ENCODE measurements around the gene RASGRF2.

DNA sequence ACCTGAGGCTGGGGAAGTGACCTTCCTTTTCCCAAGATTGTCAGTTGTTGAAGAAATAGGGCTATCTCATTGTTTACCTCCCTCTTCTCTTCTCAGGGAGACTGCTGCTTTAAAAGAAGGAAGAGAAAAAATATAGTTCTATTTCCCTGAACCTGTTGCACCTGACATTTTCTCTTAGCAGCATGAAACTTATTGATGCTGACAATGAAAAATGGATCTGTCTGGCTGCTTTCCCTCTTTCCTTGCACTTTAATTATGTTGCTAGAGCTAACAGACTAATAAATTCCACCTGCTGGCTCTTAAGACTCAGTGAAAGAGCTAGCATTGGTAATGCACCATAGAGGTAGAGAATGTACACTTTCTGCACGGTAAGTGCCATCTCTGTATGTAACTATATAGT, 266.8 kb downstream of the RASGRF2 start:
- TF ChIP-seq NFATC3 (CRISPR knock-in tag; IDR thresholded peaks at IDR 0.05) (no peak), ZNF768 (CRISPR knock-in tag; IDR thresholded peaks at IDR 0.05) (no peak), FOXK1 (CRISPR knock-in tag; IDR thresholded peaks at IDR 0.05; ENCODE audit: borderline replicate concordance, low read depth) (no peak), YY1 (IDR thresholded peaks at IDR 0.05; ENCODE audit: insufficient read depth, insufficient replicate concordance, low read depth, low read length) (no peak), ZMAT3 (CRISPR knock-in tag; conservative IDR thresholded peaks at IDR 0.05) (no peak), MBNL3 (CRISPR knock-in tag; conservative IDR thresholded peaks at IDR 0.05) (no peak), PRDM15 (CRISPR knock-in tag; IDR thresholded peaks at IDR 0.05) (no peak), SNAPC5 (CRISPR knock-in tag; IDR thresholded peaks at IDR 0.05; ENCODE audit: borderline replicate concordance) (no peak), ZNF777 (CRISPR knock-in tag; IDR thresholded peaks at IDR 0.05) (no peak), KDM5B (CRISPR knock-in tag; IDR thresholded peaks at IDR 0.05; ENCODE audit: borderline replicate concordance) (no peak), ZFX (CRISPR knock-in tag; IDR thresholded peaks at IDR 0.05; ENCODE audit: low read depth) (no peak), HDAC6 (IDR thresholded peaks at IDR 0.05; ENCODE audit: low read depth, low read length) (no peak)

Measured in HepG2 (cell line).